ENCODE data around the gene LMO3.

- no peak for TF ChIP-seq CTCF (conservative IDR thresholded peaks at IDR 0.05; ENCODE audit: low read length)
- no peak for TF ChIP-seq EZH2phosphoT487 (IDR thresholded peaks at IDR 0.05; ENCODE audit: borderline replicate concordance)
Observed at GRCh38 chr12:16612647-16613046, 6.7 kb upstream of the LMO3 start.

Data from Loucy (cell line).